DND-41 (cell line): ENCODE results near the gene MROH2A.

Experiments used
- ATAC-seq: fragments of 200-7000 bp; cut with Tn5 transposase; 3 replicates; pipeline ENCODE4 v1.9.1; 2021; ENCODE audit warnings: low read depth; ENCODE audit not compliant: insufficient read depth
- DNase-seq: peaks from one replicate; pipeline ENCODE4 v3.0.0-alpha.2; 2020
- H2AFZ ChIP-seq: 2 replicates; pipeline ENCODE4 v1.6.0; 2012; ENCODE audit warnings: low read depth, low read length
- H3K27ac ChIP-seq: 2 replicates; pipeline ENCODE4 v1.5.1; 2012; ENCODE audit warnings: low read length, inconsistent platforms
- H3K27me3 ChIP-seq: fragments of 200-600 bp; sonication (generic); 2 replicates; pipeline ENCODE4 v1.6.0; 2012; ENCODE audit warnings: low read length, mild to moderate bottlenecking, inconsistent platforms; ENCODE audit not compliant: insufficient read depth, poor library complexity
- H3K36me3 ChIP-seq: 2 replicates; pipeline ENCODE4 v1.5.1; 2012; ENCODE audit warnings: low read length, inconsistent platforms; ENCODE audit not compliant: insufficient read depth
- H3K4me1 ChIP-seq: 2 replicates; pipeline ENCODE4 v1.5.1; 2012; ENCODE audit warnings: mild to moderate bottlenecking, low read length; ENCODE audit not compliant: insufficient read depth
- H3K4me2 ChIP-seq: 2 replicates; pipeline ENCODE4 v1.6.0; 2012; ENCODE audit warnings: mild to moderate bottlenecking, moderate library complexity, low read length, inconsistent platforms; ENCODE audit not compliant: insufficient read depth
- H3K4me3 ChIP-seq, 2 experiments: fragments of 200-600 bp in 1 of 2; shearing (Covaris generic) in 1 of 2; 2 replicates each; pipeline ENCODE4 v1.5.1; 2012 to 2016; ENCODE audit warnings: inconsistent platforms in 2 of 2, low read length in 2 of 2, mild to moderate bottlenecking in 2 of 2, low read depth in 1 of 2, moderate library complexity in 1 of 2
- H3K79me2 ChIP-seq: 2 replicates; pipeline ENCODE4 v1.6.0; 2012; ENCODE audit warnings: low read length, inconsistent platforms; ENCODE audit not compliant: insufficient read depth
- H3K9ac ChIP-seq: 2 replicates; pipeline ENCODE4 v1.6.0; 2012; ENCODE audit warnings: low read depth, mild to moderate bottlenecking, inconsistent platforms, low read length, moderate library complexity
- H3K9me3 ChIP-seq: 2 replicates; pipeline ENCODE4 v1.5.1; 2012; ENCODE audit warnings: low read length, moderate library complexity, mild to moderate bottlenecking, inconsistent platforms; ENCODE audit not compliant: insufficient read depth, severe bottlenecking
- H4K20me1 ChIP-seq: 2 replicates; pipeline ENCODE4 v1.6.0; 2012; ENCODE audit warnings: low read length; ENCODE audit not compliant: insufficient read depth
- EZH2 ChIP-seq: IDR thresholded peaks from 3 replicates; pipeline ENCODE4 v1.6.1; 2012; ENCODE audit warnings: borderline replicate concordance, low read depth, mild to moderate bottlenecking, moderate library complexity, low read length, inconsistent platforms; ENCODE audit not compliant: severe bottlenecking
- TF ChIP-seq, protein P1 (sequence below): IDR thresholded peaks from 2 replicates; pipeline ENCODE4 v1.5.1; 2012; ENCODE audit warnings: borderline replicate concordance, low read length, moderate library complexity, mild to moderate bottlenecking; ENCODE audit not compliant: poor library complexity, severe bottlenecking; ENCODE audit errors: extremely low read depth

The MROH2A gene

DNA sequence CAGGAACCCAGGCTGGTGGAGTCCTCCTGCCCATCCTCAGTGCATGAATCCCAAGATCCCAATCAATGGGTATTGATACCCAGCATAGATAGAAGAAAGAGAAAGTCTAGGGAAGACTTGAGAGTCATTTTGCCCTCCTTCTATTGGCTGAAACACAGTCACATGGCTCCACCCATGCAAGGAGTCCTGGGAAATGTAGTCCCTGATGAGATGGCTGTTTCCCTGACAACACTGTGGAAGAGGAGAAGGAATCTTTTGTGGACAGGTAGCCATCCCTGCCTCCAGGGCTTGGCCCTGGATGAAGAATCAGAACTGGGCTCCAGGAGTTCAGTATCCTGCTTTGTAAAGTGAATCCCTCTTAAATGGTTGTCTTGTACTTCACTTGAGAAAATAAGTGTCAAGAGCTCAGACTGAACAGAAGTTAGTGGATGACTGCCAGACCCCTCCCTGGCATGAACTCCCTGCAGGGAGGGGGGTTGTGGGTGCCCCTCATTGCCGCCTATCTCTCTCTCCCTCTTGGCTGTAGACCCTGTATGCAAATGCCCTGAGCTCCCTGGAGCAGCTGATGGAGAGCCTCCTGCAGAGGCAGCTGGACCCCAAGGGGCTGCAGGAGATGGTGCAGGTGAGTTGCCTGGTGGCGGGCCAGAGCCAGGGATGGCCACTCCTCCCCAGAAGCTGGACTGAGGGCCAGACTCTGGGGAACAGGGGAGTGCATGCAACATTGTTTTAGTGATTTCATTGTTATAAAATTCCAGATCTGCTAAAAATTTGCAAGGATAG lies 36.1 kb downstream of the MROH2A start:
- ATAC-seq (no peak), DNase-seq (no peak)
- Histone ChIP-seq H3K9me3 (no peaks in the 10 kb centered on the region), H3K4me2 (no peak overlapping the region), H2AFZ (no peak overlapping the region), H3K27ac (no peak overlapping the region), H3K4me3 (no peak overlapping the region), H3K36me3 (no peaks in the 10 kb centered on the region), H3K27me3 (peaks cover 20% of the 10 kb centered on the region), H3K79me2 (no peaks in the 10 kb centered on the region), H3K4me1 (no peaks in the 10 kb centered on the region), H4K20me1 (no peaks in the 10 kb centered on the region), H3K9ac (no peak overlapping the region)
- TF ChIP-seq EZH2, result no peak
- TF ChIP-seq, protein P1, sequence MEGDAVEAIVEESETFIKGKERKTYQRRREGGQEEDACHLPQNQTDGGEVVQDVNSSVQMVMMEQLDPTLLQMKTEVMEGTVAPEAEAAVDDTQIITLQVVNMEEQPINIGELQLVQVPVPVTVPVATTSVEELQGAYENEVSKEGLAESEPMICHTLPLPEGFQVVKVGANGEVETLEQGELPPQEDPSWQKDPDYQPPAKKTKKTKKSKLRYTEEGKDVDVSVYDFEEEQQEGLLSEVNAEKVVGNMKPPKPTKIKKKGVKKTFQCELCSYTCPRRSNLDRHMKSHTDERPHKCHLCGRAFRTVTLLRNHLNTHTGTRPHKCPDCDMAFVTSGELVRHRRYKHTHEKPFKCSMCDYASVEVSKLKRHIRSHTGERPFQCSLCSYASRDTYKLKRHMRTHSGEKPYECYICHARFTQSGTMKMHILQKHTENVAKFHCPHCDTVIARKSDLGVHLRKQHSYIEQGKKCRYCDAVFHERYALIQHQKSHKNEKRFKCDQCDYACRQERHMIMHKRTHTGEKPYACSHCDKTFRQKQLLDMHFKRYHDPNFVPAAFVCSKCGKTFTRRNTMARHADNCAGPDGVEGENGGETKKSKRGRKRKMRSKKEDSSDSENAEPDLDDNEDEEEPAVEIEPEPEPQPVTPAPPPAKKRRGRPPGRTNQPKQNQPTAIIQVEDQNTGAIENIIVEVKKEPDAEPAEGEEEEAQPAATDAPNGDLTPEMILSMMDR, result no peak

DNA sequence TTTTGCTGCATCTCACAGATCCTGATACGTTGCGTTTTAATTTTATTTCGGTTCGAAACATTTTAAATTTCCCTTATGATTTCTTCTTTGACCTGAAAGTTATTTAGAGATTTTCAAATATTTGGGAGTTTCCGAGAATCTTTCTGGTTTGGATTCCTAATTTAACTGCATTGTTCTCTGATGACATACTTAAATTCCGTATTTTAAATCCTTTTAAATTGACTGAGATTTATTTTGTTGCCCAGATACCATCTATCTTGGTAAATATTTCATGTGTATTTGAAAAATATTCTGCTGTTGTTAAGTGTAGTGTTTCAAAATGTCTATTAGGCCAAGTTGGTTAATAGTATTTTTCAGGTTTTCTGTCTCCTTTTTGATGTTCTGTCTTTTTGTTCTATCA lies 37.7 kb downstream of the MROH2A start:
- Histone ChIP-seq H3K27me3 (peaks cover 13% of the 10 kb centered on the region), H3K27ac (no peak overlapping the region), H3K36me3 (no peaks in the 10 kb centered on the region), H3K4me1 (no peaks in the 10 kb centered on the region), H3K9me3 (no peaks in the 10 kb centered on the region), H2AFZ (no peak overlapping the region), H4K20me1 (no peaks in the 10 kb centered on the region), H3K4me2 (no peak overlapping the region), H3K79me2 (no peaks in the 10 kb centered on the region), H3K4me3 (no peak overlapping the region), H3K9ac (no peak overlapping the region)
- DNase-seq, result no peak
- no peak for TF ChIP-seq EZH2
- TF ChIP-seq, protein P1, result no peak
- ATAC-seq, result no peak

DNA sequence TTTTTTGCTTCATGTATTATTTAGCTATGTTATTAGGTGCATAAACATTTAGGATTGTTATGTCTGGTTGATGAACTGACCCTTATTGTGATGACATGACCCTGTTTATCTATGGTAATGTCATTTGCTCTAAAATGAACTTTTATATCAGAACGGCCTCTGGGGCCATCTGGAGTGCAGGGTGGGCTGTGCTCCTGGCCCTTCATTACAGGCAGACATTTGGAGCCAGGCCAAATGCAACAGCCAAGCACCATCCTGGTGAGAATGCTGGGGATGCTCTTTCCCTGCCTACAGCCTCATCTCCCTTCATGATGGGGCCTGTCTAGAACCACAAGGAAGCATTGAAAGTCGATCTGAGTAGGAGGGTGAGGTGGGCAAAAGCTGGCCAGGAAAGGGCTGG lies 38.2 kb downstream of the MROH2A start:
- Histone ChIP-seq H3K27me3 (peaks cover 10% of the 10 kb centered on the region), H2AFZ (no peak overlapping the region), H3K27ac (no peak overlapping the region), H3K4me1 (no peaks in the 10 kb centered on the region), H3K36me3 (no peaks in the 10 kb centered on the region), H3K79me2 (no peaks in the 10 kb centered on the region), H3K9ac (no peak overlapping the region), H3K9me3 (no peaks in the 10 kb centered on the region), H3K4me3 (no peak overlapping the region), H3K4me2 (no peak overlapping the region), H4K20me1 (no peaks in the 10 kb centered on the region)
- TF ChIP-seq, protein P1, result no peak
- no peak for TF ChIP-seq EZH2
- no peak for ATAC-seq
- DNase-seq, result no peak

DNA sequence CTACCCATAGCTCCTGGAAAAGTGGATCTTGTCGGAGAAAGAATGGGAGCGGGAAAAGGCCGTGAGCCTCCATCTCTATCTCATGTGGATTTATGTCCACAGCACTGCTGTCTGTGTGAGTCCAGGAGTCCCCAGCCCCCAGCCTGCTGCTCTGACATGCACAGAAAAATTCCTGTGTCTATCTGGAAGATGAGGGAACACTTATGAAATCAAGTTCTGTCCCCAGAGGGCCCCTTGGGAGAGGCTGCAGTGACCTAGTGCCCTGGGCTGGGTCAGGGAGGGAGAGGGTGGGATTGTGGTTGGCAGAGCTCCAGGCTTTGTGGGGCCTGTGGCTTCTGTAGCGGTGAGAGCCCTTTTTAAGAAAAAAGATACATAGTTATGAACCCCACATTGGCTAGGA lies 38.6 kb downstream of the MROH2A start:
- Histone ChIP-seq H4K20me1 (no peaks in the 10 kb centered on the region), H3K79me2 (no peaks in the 10 kb centered on the region), H3K36me3 (no peaks in the 10 kb centered on the region), H3K27ac (no peak overlapping the region), H3K9ac (no peak overlapping the region), H3K4me2 (no peak overlapping the region), H3K4me3 (no peak overlapping the region), H3K27me3 (peaks cover 8% of the 10 kb centered on the region), H3K4me1 (no peaks in the 10 kb centered on the region), H2AFZ (no peak overlapping the region), H3K9me3 (no peaks in the 10 kb centered on the region)
- DNase-seq (no peak), ATAC-seq (no peak)
- TF ChIP-seq EZH2, result no peak
- TF ChIP-seq, protein P1, result no peak
